Activated naive CD8-positive, alpha-beta T cell (primary cell): ENCODE data around the gene COPE.
"Not testable (repeated sequence)": the region's sequence is repeated elsewhere in the genome, so short reads cannot be mapped to it uniquely, and the experiment has no call there.

Experiments used
- H3K27ac Mint-ChIP-seq: one replicate; pipeline ENCODE4 v1.8.0; 2021; ENCODE audit warnings: mixed read lengths
- H3K27me3 Mint-ChIP-seq: one replicate; pipeline ENCODE4 v1.8.0; 2021; ENCODE audit warnings: mixed read lengths
- H3K36me3 Mint-ChIP-seq: one replicate; pipeline ENCODE4 v1.8.0; 2021; ENCODE audit warnings: mixed read lengths
- H3K4me1 Mint-ChIP-seq: one replicate; pipeline ENCODE4 v1.8.0; 2021; ENCODE audit warnings: low read depth, mixed read lengths
- H3K4me3 Mint-ChIP-seq: one replicate; pipeline ENCODE4 v1.8.0; 2021; ENCODE audit warnings: mild to moderate bottlenecking, mixed read lengths
- H3K9me3 Mint-ChIP-seq: one replicate; pipeline ENCODE4 v1.8.0; 2021; ENCODE audit warnings: low read depth, mixed read lengths

COPE gene

GRCh38 chr19:18919086-18919899 lies at the start of gene COPE, which contains the start of gene DDX49:
Gene COPE (minus strand): TSS chr19:18919387. CDS start chr19:18919348, 39 bp downstream.
Gene DDX49 (plus strand): TSS chr19:18919715. CDS start chr19:18919742, 27 bp downstream.
- H3K27ac Mint-ChIP-seq = peak within 1 kb of the TSS; percentile 97
- peak within 1 kb of the TSS; percentile 99 for H3K4me3 Mint-ChIP-seq
- H3K9me3 Mint-ChIP-seq = no peaks in the 10 kb centered on the region
- no peaks in the 10 kb centered on the region for H3K27me3 Mint-ChIP-seq
- peaks cover 39% of the 10 kb centered on the region for H3K4me1 Mint-ChIP-seq
- no peaks in the 10 kb centered on the region for H3K36me3 Mint-ChIP-seq

GRCh38 chr19:18967358-18968146 lies 48.4 kb upstream of the COPE start:
- Mint-ChIP-seq H3K27me3 (peaks cover 3% of the 10 kb centered on the region), H3K9me3 (no peaks in the 10 kb centered on the region), H3K36me3 (no peaks in the 10 kb centered on the region), H3K27ac (no peak overlapping the region), H3K4me3 (no peak overlapping the region), H3K4me1 (no peaks in the 10 kb centered on the region)

GRCh38 chr19:18966307-18966706 lies 47.1 kb upstream of the COPE start:
- Mint-ChIP-seq H3K27me3 (peaks cover 3% of the 10 kb centered on the region), H3K4me1 (peaks cover 11% of the 10 kb centered on the region), H3K27ac (no peak overlapping the region), H3K36me3 (no peaks in the 10 kb centered on the region), H3K9me3 (no peaks in the 10 kb centered on the region), H3K4me3 (no peak overlapping the region)

- Mint-ChIP-seq H3K36me3 (no peaks in the 10 kb centered on the region), H3K4me3 (no peak overlapping the region), H3K27me3 (peaks cover 1% of the 10 kb centered on the region), H3K9me3 (no peaks in the 10 kb centered on the region), H3K4me1 (peaks cover 13% of the 10 kb centered on the region), H3K27ac (no peak overlapping the region)
These were observed 44.9 kb upstream of the COPE start for GRCh38 chr19:18964121-18964520.

GRCh38 chr19:18961767-18962620 lies 42.8 kb upstream of the COPE start:
- no peaks in the 10 kb centered on the region for H3K9me3 Mint-ChIP-seq
- no peak overlapping the region for H3K4me3 Mint-ChIP-seq
- H3K27me3 Mint-ChIP-seq = no peaks in the 10 kb centered on the region
- no peaks in the 10 kb centered on the region for H3K36me3 Mint-ChIP-seq
- H3K27ac Mint-ChIP-seq = no peak overlapping the region
- peaks cover 13% of the 10 kb centered on the region for H3K4me1 Mint-ChIP-seq

GRCh38 chr19:18960370-18960769 lies 41.2 kb upstream of the COPE start:
- no peaks in the 10 kb centered on the region for H3K9me3 Mint-ChIP-seq

GRCh38 chr19:18955042-18955441 lies 35.9 kb upstream of the COPE start:
- no peak overlapping the region for H3K4me3 Mint-ChIP-seq
- H3K27me3 Mint-ChIP-seq = no peaks in the 10 kb centered on the region
- H3K27ac Mint-ChIP-seq = no peak overlapping the region
- no peaks in the 10 kb centered on the region for H3K9me3 Mint-ChIP-seq
- H3K36me3 Mint-ChIP-seq = no peaks in the 10 kb centered on the region
- no peaks in the 10 kb centered on the region for H3K4me1 Mint-ChIP-seq

More at GRCh38 chr19:18960370-18960769, 41.2 kb upstream of the COPE start:
- Mint-ChIP-seq H3K4me3 (no peak overlapping the region), H3K27ac (no peak overlapping the region), H3K27me3 (no peaks in the 10 kb centered on the region), H3K4me1 (peaks cover 13% of the 10 kb centered on the region), H3K36me3 (no peaks in the 10 kb centered on the region)

GRCh38 chr19:18954094-18954493 lies 34.9 kb upstream of the COPE start:
- Mint-ChIP-seq H3K27me3 (no peaks in the 10 kb centered on the region), H3K36me3 (no peaks in the 10 kb centered on the region), H3K9me3 (no peaks in the 10 kb centered on the region), H3K4me1 (no peaks in the 10 kb centered on the region), H3K27ac (no peak overlapping the region), H3K4me3 (no peak overlapping the region)

GRCh38 chr19:18952364-18953003 lies 33.3 kb upstream of the COPE start:
- not testable (repeated sequence) for H3K4me1 Mint-ChIP-seq, H3K4me3 Mint-ChIP-seq, H3K9me3 Mint-ChIP-seq, H3K27ac Mint-ChIP-seq, H3K36me3 Mint-ChIP-seq, H3K27me3 Mint-ChIP-seq

GRCh38 chr19:18951721-18952281 lies 32.6 kb upstream of the COPE start:
- Mint-ChIP-seq H3K27me3 (no peaks in the 10 kb centered on the region), H3K27ac (no peak overlapping the region), H3K9me3 (no peaks in the 10 kb centered on the region), H3K4me3 (no peak overlapping the region), H3K4me1 (no peaks in the 10 kb centered on the region), H3K36me3 (no peaks in the 10 kb centered on the region)

- H3K4me1 Mint-ChIP-seq = no peaks in the 10 kb centered on the region
- no peaks in the 10 kb centered on the region for H3K36me3 Mint-ChIP-seq
- no peaks in the 10 kb centered on the region for H3K9me3 Mint-ChIP-seq
- H3K27me3 Mint-ChIP-seq = no peaks in the 10 kb centered on the region
- H3K27ac Mint-ChIP-seq = no peak overlapping the region
- H3K4me3 Mint-ChIP-seq = no peak overlapping the region
These were observed 30.7 kb upstream of the COPE start for GRCh38 chr19:18949858-18950257.

- Mint-ChIP-seq H3K4me3 (no peak overlapping the region), H3K36me3 (no peaks in the 10 kb centered on the region), H3K9me3 (no peaks in the 10 kb centered on the region), H3K4me1 (no peaks in the 10 kb centered on the region), H3K27me3 (no peaks in the 10 kb centered on the region), H3K27ac (no peak overlapping the region)
These were observed 29.8 kb upstream of the COPE start for GRCh38 chr19:18948976-18949356.

GRCh38 chr19:18948075-18948975 lies 29.1 kb upstream of the COPE start:
- Mint-ChIP-seq H3K36me3 (no peaks in the 10 kb centered on the region), H3K27ac (no peak overlapping the region), H3K27me3 (no peaks in the 10 kb centered on the region), H3K9me3 (no peaks in the 10 kb centered on the region), H3K4me1 (no peaks in the 10 kb centered on the region), H3K4me3 (no peak overlapping the region)
